ENCODE measurements around the gene PLEKHD1. TPM values are rescaled to one million over a fixed set of nuclear protein-coding genes. Genes with fewer than 3 reads are reported as not detected.
A peak's percentile ranks its signal among the peaks of the same experiment; 100 is the strongest.

Gene PLEKHD1
- total RNA-seq (ENCODE audit: low replicate concordance) = 0.12 and 0.48 TPM in 2 replicates
- long read RNA-seq = 0 reads

- TF ChIP-seq CTCF (conservative IDR thresholded peaks at IDR 0.05) = no peak
- DNase-seq (ENCODE audit: extremely low spot score, unreplicated experiment) = no peak
These were observed at the start of gene PLEKHD1 for GRCh38 chr14:69484444-69485314. Gene PLEKHD1, plus strand, starts transcription at chr14:69484728. Its CDS starts 238 bp downstream, at chr14:69484966.

GRCh38 chr14:69439521-69440270 lies 44.8 kb upstream of the PLEKHD1 start:
- H3K9me3 Mint-ChIP-seq = no peaks in the 10 kb centered on the region
- no peak overlapping the region for H3K4me3 Mint-ChIP-seq
- H3K27ac Mint-ChIP-seq = no peak overlapping the region
- no peaks in the 10 kb centered on the region for H3K27me3 Mint-ChIP-seq
- no peak for DNase-seq (ENCODE audit: extremely low spot score, unreplicated experiment)
- peaks cover 11% of the 10 kb centered on the region for H3K36me3 Mint-ChIP-seq
- no peak for TF ChIP-seq CTCF (conservative IDR thresholded peaks at IDR 0.05)
- no peaks in the 10 kb centered on the region for H3K4me1 Mint-ChIP-seq (ENCODE audit: unreplicated experiment)

More at GRCh38 chr14:69484444-69485314, at the start of gene PLEKHD1:
- H3K4me1 Mint-ChIP-seq (ENCODE audit: unreplicated experiment) = peaks cover 8% of the 10 kb centered on the region
- H3K36me3 Mint-ChIP-seq = no peaks in the 10 kb centered on the region
- H3K4me3 Mint-ChIP-seq = peak within 1 kb of the TSS; percentile 85
- H3K27me3 Mint-ChIP-seq = peaks cover 81% of the 10 kb centered on the region
- no peaks in the 10 kb centered on the region for H3K9me3 Mint-ChIP-seq
- H3K27ac Mint-ChIP-seq = no peak within 1 kb of the TSS

GRCh38 chr14:69441948-69442347 lies 42.6 kb upstream of the PLEKHD1 start:
- Mint-ChIP-seq H3K27ac (no peak overlapping the region), H3K4me3 (no peak overlapping the region), H3K4me1 (ENCODE audit: unreplicated experiment) (no peaks in the 10 kb centered on the region), H3K27me3 (no peaks in the 10 kb centered on the region), H3K9me3 (no peaks in the 10 kb centered on the region), H3K36me3 (peaks cover 23% of the 10 kb centered on the region)
- TF ChIP-seq CTCF (conservative IDR thresholded peaks at IDR 0.05) = no peak
- no peak for DNase-seq (ENCODE audit: extremely low spot score, unreplicated experiment)

GRCh38 chr14:69443296-69443805 lies 41.2 kb upstream of the PLEKHD1 start:
- no peaks in the 10 kb centered on the region for H3K4me1 Mint-ChIP-seq (ENCODE audit: unreplicated experiment)
- H3K36me3 Mint-ChIP-seq = peaks cover 23% of the 10 kb centered on the region
- H3K4me3 Mint-ChIP-seq = no peak overlapping the region
- no peak for TF ChIP-seq CTCF (conservative IDR thresholded peaks at IDR 0.05)
- no peaks in the 10 kb centered on the region for H3K27me3 Mint-ChIP-seq
- DNase-seq (ENCODE audit: extremely low spot score, unreplicated experiment) = no peak
- H3K27ac Mint-ChIP-seq = no peak overlapping the region
- no peaks in the 10 kb centered on the region for H3K9me3 Mint-ChIP-seq

DNA sequence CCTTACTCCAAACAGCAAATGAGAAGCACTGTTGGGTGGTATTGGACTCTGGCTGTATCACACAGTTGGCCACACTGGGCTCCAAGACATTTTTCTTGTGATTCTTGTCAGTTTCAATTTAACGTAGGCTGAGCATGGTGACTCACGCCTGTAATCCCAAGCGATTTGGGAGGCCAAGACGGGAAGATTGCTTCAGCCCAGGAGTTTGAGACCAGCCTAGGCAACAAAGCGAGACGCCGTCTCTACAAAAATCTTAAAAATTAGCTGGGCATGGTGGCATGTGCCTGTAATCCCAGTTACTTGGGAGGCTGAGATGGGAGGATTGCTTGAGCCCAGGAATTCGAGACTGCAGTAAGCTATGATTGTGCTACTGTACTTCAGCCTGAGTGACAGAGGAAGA lies 35.3 kb upstream of the PLEKHD1 start:
- DNase-seq (ENCODE audit: extremely low spot score, unreplicated experiment) = no peak
- no peak for TF ChIP-seq CTCF (conservative IDR thresholded peaks at IDR 0.05)
- no peak overlapping the region for H3K27ac Mint-ChIP-seq
- no peaks in the 10 kb centered on the region for H3K27me3 Mint-ChIP-seq
- no peaks in the 10 kb centered on the region for H3K9me3 Mint-ChIP-seq
- H3K36me3 Mint-ChIP-seq = peaks cover 20% of the 10 kb centered on the region
- no peak overlapping the region for H3K4me3 Mint-ChIP-seq
- no peaks in the 10 kb centered on the region for H3K4me1 Mint-ChIP-seq (ENCODE audit: unreplicated experiment)
